PFSK-1 (cell line): Measurements from ENCODE around the gene KLF18.

Source experiments
- FOXP2 ChIP-seq: optimal IDR thresholded peaks from 2 replicates; pipeline ENCODE3; 2011; ENCODE audit warnings: borderline replicate concordance, control low read depth, inconsistent platforms; ENCODE audit not compliant: insufficient read depth; ENCODE audit errors: extremely low read length, extremely low read depth
- POLR2AphosphoS5 ChIP-seq: IDR thresholded peaks from 2 replicates; pipeline ENCODE4 v1.6.1; 2012; ENCODE audit warnings: low read depth, mild to moderate bottlenecking, control low read depth, low read length, moderate library complexity
- REST ChIP-seq, 2 experiments: IDR thresholded peaks; 2 replicates each; pipeline versions ENCODE4 v1.6.1 to v1.8.0; 2011 to 2012; ENCODE audit warnings: low read depth in 2 of 2, low read length in 2 of 2, control low read depth in 1 of 2, inconsistent platforms in 1 of 2, mild to moderate bottlenecking in 1 of 2, moderate library complexity in 1 of 2; ENCODE audit not compliant: insufficient read depth in 1 of 2
- SIN3A ChIP-seq: IDR thresholded peaks from 2 replicates; pipeline ENCODE4 v1.6.1; 2012; ENCODE audit warnings: mild to moderate bottlenecking, low read length, moderate library complexity, borderline replicate concordance; ENCODE audit not compliant: insufficient read depth
- TAF1 ChIP-seq: IDR thresholded peaks from 2 replicates; pipeline ENCODE4 v1.6.1; 2012; ENCODE audit warnings: low read length, control low read depth, borderline replicate concordance; ENCODE audit not compliant: insufficient read depth

The KLF18 gene

GRCh38 chr1:44094047-44094446 is 47.4 kb downstream of the KLF18 start:
- TF ChIP-seq FOXP2 (no peak), REST (IDR thresholded peaks at IDR 0.05; ENCODE audit: insufficient read depth in 1 of 2, low read depth in 2 of 2, low read length in 2 of 2) (no peak), TAF1 (no peak), SIN3A (no peak), POLR2AphosphoS5 (no peak)

DNA sequence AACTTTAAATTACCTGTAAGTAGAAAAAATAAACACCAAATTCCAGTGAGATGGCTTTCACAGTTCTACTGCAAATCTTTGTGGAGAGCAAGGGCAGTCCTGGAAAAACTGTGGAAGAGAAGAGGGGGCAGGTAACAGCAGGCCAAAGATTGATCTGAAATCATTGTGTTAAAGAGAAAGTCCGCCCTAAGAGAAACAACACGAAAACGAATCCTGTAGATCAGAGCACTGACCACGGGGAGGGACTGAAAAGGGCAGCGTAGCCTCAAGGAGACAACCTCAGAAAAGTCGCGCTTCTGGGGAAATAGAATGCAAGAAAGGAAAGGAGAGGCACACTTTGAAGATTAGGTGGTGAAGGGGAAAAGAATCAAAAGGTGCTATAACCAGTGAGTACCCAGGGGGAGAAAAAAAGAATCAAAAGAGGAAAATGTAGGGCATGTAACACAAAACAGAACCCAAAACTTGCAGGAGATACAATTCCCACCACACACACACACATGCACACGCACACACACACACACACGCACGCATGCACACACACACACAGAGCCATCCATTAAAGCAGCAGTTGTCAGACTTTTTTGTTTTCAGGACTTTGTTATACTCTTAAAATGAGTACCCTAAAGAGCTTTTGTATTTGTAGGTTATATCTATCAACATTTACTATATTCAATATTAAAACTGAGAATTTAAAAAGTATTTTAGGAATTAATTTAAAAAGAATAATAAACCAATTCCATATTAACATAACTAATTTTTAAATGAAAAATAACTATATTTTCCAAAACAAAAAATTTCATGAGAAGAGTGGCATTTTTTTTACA is 50.8 kb downstream of the KLF18 start:
- TF ChIP-seq REST (IDR thresholded peaks at IDR 0.05; ENCODE audit: insufficient read depth in 1 of 2, low read depth in 2 of 2, low read length in 2 of 2) (no peak), POLR2AphosphoS5 (no peak), TAF1 (no peak), SIN3A (no peak), FOXP2 (no peak)

DNA sequence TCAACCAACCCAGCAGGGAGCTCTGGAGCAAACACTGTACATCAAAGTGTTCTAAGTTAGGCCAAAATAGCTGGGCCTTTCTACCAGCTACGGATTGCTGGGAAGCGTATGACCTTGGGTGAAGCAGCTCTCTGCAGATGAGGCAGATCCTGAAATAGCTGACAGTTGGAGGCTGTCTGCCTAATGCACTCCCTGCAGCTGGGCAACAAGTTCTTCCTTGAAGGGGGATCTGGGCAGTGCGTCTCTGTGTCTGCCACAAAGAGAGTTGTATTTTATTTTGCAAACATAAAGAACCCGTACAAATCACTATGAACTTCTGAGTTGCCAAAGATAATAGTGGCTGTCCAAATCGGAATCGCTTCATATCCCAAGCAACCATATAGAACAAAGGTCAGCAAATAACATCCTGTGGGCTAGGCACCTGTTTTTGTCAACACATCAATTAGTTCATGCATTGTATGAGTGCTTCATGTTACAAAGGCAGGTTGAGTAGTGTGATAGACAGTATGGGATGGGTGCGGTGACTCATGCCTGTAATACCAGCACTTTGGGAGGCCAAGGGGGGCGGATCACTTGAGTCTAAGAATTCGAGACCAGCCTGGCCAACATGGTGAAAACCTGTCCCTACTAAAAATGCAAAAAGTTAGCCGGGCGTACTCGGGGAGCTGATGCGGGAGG is 51.9 kb downstream of the KLF18 start:
- TF ChIP-seq SIN3A = no peak
- TF ChIP-seq FOXP2 = no peak
- TF ChIP-seq TAF1 = no peak
- no peak for TF ChIP-seq POLR2AphosphoS5
- TF ChIP-seq REST (IDR thresholded peaks at IDR 0.05; ENCODE audit: insufficient read depth in 1 of 2, low read depth in 2 of 2, low read length in 2 of 2) = no peak
